GM23338 (cell line): ENCODE measurements around the gene SLC5A11. TPM values are rescaled to one million over a fixed set of nuclear protein-coding genes. Genes with fewer than 3 reads are reported as not detected.

Experiments used
- ATAC-seq: fragments of 200-7000 bp; cut with Tn5 transposase; 3 replicates; pipeline ENCODE4 v1.9.1; 2020
- DNase-seq: peaks from one replicate; pipeline ENCODE4 v3.0.0-alpha.2; 2015; ENCODE audit warnings: low spot score
- H2AFZ ChIP-seq: fragments of 200-600 bp; sonication (generic); 2 replicates; pipeline ENCODE4 v1.8.0; 2016; ENCODE audit warnings: antibody characterized with exemption, mild to moderate bottlenecking, moderate library complexity
- H3F3A ChIP-seq: fragments of 200-600 bp; sonication (generic); replicated peaks from 2 replicates; pipeline ENCODE4 v1.8.0; 2017; ENCODE audit warnings: antibody characterized with exemption, mixed run types, low read depth
- H3K27ac ChIP-seq: fragments of 200-600 bp; sonication (generic); 2 replicates; pipeline ENCODE4 v1.6.1; 2016; ENCODE audit warnings: low read depth
- H3K27me3 ChIP-seq: fragments of 200-600 bp; sonication (generic); 2 replicates; pipeline ENCODE4 v1.8.0; 2016; ENCODE audit warnings: mild to moderate bottlenecking, mixed run types, moderate library complexity; ENCODE audit not compliant: insufficient read depth
- H3K36me3 ChIP-seq: fragments of 200-600 bp; sonication (generic); 2 replicates; pipeline ENCODE4 v1.8.0; 2016; ENCODE audit warnings: mild to moderate bottlenecking; ENCODE audit not compliant: insufficient read depth
- H3K4me1 ChIP-seq: fragments of 200-600 bp; sonication (generic); 2 replicates; pipeline ENCODE4 v1.8.0; 2016; ENCODE audit warnings: mild to moderate bottlenecking, moderate library complexity; ENCODE audit not compliant: insufficient read depth
- H3K4me2 ChIP-seq: fragments of 200-600 bp; sonication (generic); 2 replicates; pipeline ENCODE4 v1.7.1; 2017; ENCODE audit warnings: mixed run types
- H3K4me3 ChIP-seq: fragments of 200-600 bp; sonication (generic); 2 replicates; pipeline ENCODE4 v1.6.1; 2016; ENCODE audit warnings: mixed run types
- H3K79me2 ChIP-seq: fragments of 200-600 bp; sonication (generic); replicated peaks from 2 replicates; pipeline ENCODE4 v1.8.0; 2017; ENCODE audit warnings: mild to moderate bottlenecking; ENCODE audit not compliant: insufficient read depth
- H3K9me2 ChIP-seq: fragments of 200-600 bp; sonication (generic); 2 replicates; pipeline ENCODE4 v1.8.0; 2017; ENCODE audit not compliant: insufficient read depth
- H4K20me1 ChIP-seq: fragments of 200-600 bp; sonication (generic); replicated peaks from 2 replicates; pipeline ENCODE4 v1.8.0; 2017; ENCODE audit warnings: mild to moderate bottlenecking; ENCODE audit not compliant: insufficient read depth
- H3K27ac Mint-ChIP-seq: 2 replicates; pipeline ENCODE4 v1.8.0; 2020; ENCODE audit warnings: inconsistent platforms, mild to moderate bottlenecking, moderate library complexity, mixed read lengths
- H3K27me3 Mint-ChIP-seq: 3 replicates; pipeline ENCODE4 v1.8.0; 2022; ENCODE audit warnings: low read depth, mild to moderate bottlenecking, moderate library complexity, mixed read lengths, inconsistent platforms; ENCODE audit not compliant: insufficient read depth, poor library complexity
- H3K36me3 Mint-ChIP-seq: 3 replicates; pipeline ENCODE4 v1.8.0; 2021; ENCODE audit warnings: low read depth, mild to moderate bottlenecking, inconsistent platforms, moderate library complexity, mixed read lengths
- H3K4me1 Mint-ChIP-seq: 3 replicates; pipeline ENCODE4 v1.8.0; 2020; ENCODE audit warnings: mild to moderate bottlenecking, inconsistent platforms, mixed read lengths
- H3K4me3 Mint-ChIP-seq: 3 replicates; pipeline ENCODE4 v1.8.0; 2021; ENCODE audit warnings: moderate library complexity, mild to moderate bottlenecking, inconsistent platforms, mixed read lengths
- H3K9me3 Mint-ChIP-seq: 3 replicates; pipeline ENCODE4 v1.8.0; 2020; ENCODE audit warnings: moderate library complexity, mild to moderate bottlenecking, inconsistent platforms, mixed read lengths
- ETS1 ChIP-seq: IDR thresholded peaks from 2 replicates; pipeline ENCODE4 v1.6.1; 2016; ENCODE audit warnings: antibody characterized with exemption
- EZH2 ChIP-seq: fragments of 200-600 bp; sonication (generic); IDR thresholded peaks from one replicate; pipeline ENCODE4 v1.8.0; 2017; ENCODE audit warnings: antibody characterized with exemption, mild to moderate bottlenecking, low read depth; ENCODE audit not compliant: unreplicated experiment
- JUNB ChIP-seq: IDR thresholded peaks from one replicate; pipeline ENCODE4 v1.6.1; 2016; ENCODE audit warnings: antibody characterized with exemption; ENCODE audit not compliant: unreplicated experiment
- NANOG ChIP-seq: IDR thresholded peaks from 2 replicates; pipeline ENCODE4 v1.6.1; 2016; ENCODE audit warnings: antibody characterized with exemption, borderline replicate concordance
- POLR2AphosphoS5 ChIP-seq: IDR thresholded peaks from 2 replicates; pipeline ENCODE4 v1.6.1; 2016; ENCODE audit warnings: antibody characterized with exemption, low read depth
- REST ChIP-seq: IDR thresholded peaks from one replicate; pipeline ENCODE4 v1.6.1; 2018; ENCODE audit warnings: antibody characterized with exemption; ENCODE audit not compliant: unreplicated experiment
- STAT1 ChIP-seq: IDR thresholded peaks from one replicate; pipeline ENCODE4 v1.6.1; 2016; ENCODE audit warnings: antibody characterized with exemption; ENCODE audit not compliant: unreplicated experiment
- ZNF114 ChIP-seq: fragments of 250-450 bp; sonication (Bioruptor Pico); IDR thresholded peaks from 2 replicates; pipeline ENCODE4 v1.5.0; 2020; ENCODE audit warnings: mild to moderate bottlenecking, moderate library complexity
- ZNF462 ChIP-seq: fragments of 250-450 bp; sonication (Bioruptor Pico); IDR thresholded peaks from 2 replicates; pipeline ENCODE4 v1.5.0; 2020; ENCODE audit warnings: mild to moderate bottlenecking, moderate library complexity
- polyA plus RNA-seq: library from polyadenylated mRNA; unstranded; fragments of >200 nt; fragmentation: Nextera tagmentation; extraction: Ambion mirVana; gene quantifications from 2 replicates; pipeline ENCODE4 v1.2.1, GENCODE V29; 2016
- total RNA-seq: library from RNA; depleted of rRNA; stranded (reverse); fragments of >200 nt; shearing (Covaris generic); gene quantifications from 2 replicates; pipeline ENCODE4 v1.2.3, GENCODE V29; 2014

The SLC5A11 gene
- total and polyA plus RNA-seq, 2 experiments from 2014 or later = 0.07 TPM; not detected in 1

GRCh38 chr16:24836836-24837235, 8.9 kb upstream of the SLC5A11 start (continued):
- TF ChIP-seq ZNF462 (no peak), JUNB (no peak), STAT1 (no peak)

GRCh38 chr16:24837969-24838368, 7.8 kb upstream of the SLC5A11 start:
- ATAC-seq = no peak
- no peaks in the 10 kb centered on the region for H3K36me3 Mint-ChIP-seq
- no peak for DNase-seq
- Histone ChIP-seq H3F3A (no peaks in the 10 kb centered on the region), H3K36me3 (no peaks in the 10 kb centered on the region), H3K4me2 (no peak overlapping the region), H3K9me2 (0 out of 2 replicates have a peak, but pooled peaks cover 5% of the 10 kb centered on the region), H3K27me3 (no peaks in the 10 kb centered on the region), H3K27ac (no peak overlapping the region), H4K20me1 (no peaks in the 10 kb centered on the region; the same call in 1 of the 2 replicates), H2AFZ (no peak overlapping the region), H3K4me3 (no peak overlapping the region), H3K79me2 (no peaks in the 10 kb centered on the region), H3K4me1 (no peaks in the 10 kb centered on the region)
- H3K27ac Mint-ChIP-seq = no peak overlapping the region
- no peaks in the 10 kb centered on the region for H3K4me1 Mint-ChIP-seq
- H3K4me3 Mint-ChIP-seq = no peak overlapping the region
- no peaks in the 10 kb centered on the region; the same call in 2 of the 3 replicates for H3K9me3 Mint-ChIP-seq
- H3K27me3 Mint-ChIP-seq = peaks cover 2% of the 10 kb centered on the region
- no peak for TF ChIP-seq ZNF114 (CRISPR knock-in tag)
- no peak for TF ChIP-seq NANOG
- no peak for TF ChIP-seq EZH2
- no peak for TF ChIP-seq STAT1
- TF ChIP-seq POLR2AphosphoS5 = no peak
- no peak for TF ChIP-seq REST
- TF ChIP-seq ETS1 = no peak
- no peak for TF ChIP-seq JUNB
